Hematopoietic multipotent progenitor cell treated with erythropoietin and hydrocortisone succinate and interleukin-3 and kit ligand, for 6 days (in vitro differentiated cells): ENCODE results near the gene TRAPPC3.
"Not testable (repeated sequence)": the region's sequence is repeated elsewhere in the genome, so short reads cannot be mapped to it uniquely, and the experiment has no call there.

Experiments
- DNase-seq: peaks from one replicate; pipeline ENCODE4 v3.0.0-alpha.2; 2015

Gene TRAPPC3

DNA sequence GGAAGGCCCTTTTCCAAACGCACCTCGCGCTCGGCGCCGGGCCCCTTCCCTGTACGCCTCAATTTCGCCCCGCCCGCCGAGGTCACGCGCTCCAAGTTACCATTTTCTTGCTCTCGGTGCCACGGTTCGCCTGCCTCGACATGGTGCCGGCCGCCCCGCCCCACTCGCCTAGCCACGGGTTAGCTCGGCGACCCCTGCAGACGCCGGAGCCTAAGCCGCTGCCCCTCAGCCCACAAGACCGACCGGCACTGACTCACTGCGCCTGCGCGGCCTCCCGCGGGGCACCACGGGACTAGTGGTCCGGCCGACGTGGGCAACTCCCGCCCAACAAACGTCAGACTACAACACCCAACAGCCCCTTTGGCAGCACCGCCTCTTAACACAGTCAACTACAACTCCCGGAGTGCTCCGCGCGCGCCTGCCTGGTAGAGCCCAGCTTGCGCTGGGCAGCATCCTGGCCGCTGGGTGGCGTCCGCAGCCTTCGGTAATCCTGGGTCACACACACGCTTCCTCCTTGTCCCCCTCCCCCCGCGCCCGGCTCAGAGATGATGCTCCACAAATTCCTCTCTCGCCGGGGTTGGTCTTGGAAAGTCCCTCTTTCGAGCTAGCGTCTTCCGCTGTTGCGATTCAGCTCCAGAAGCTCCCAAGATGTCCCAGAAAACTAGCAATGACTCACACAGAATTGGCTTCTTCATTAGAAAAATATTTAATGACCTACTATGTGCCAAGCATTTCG lies at the start of gene TRAPPC3:
TRAPPC3 (minus strand) TSS at position 250 of the 736 bp plus-strand sequence; CDS start at position 142, 108 bp downstream.
- peak; percentile 100 for DNase-seq

DNA sequence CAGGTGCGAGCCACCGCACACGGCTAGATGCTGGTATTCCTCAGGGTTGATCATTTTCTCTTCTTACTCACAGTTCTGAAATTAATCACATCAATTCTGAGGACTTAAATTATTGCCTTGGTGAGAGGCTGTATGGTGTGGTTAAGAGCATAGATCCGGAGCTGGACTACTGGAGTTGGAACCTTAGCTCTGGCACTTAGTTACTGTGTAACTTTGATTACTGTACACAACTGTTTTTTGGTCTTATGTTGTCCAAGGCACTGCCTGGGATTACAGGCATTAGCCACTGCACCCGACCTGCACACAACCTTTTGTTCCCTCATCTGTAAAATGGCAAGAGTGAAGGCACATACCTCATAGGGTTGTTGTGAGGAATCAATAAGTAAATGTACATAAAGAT lies 49.4 kb upstream of the TRAPPC3 start:
- DNase-seq = no peak

DNA sequence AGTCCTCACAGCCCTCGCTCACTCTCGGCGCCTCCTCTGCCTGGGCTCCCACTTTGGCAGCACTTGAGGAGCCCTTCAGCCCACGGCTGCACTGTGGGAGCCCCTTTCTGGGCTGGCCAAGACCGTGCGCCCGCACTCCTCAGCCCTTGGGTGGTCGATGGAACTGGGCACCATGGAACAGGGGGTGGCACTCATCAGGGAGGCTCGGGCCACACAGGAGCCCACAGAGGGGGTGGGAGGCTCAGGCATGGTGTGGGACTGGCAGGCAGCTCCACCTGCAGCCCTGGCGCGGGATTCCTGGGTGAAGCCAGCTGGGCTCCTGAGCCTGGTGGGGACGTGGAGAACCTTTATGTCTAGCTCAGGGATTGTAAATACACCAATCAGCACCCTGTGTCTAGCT lies 47.5 kb upstream of the TRAPPC3 start:
- DNase-seq = not testable (repeated sequence)

DNA sequence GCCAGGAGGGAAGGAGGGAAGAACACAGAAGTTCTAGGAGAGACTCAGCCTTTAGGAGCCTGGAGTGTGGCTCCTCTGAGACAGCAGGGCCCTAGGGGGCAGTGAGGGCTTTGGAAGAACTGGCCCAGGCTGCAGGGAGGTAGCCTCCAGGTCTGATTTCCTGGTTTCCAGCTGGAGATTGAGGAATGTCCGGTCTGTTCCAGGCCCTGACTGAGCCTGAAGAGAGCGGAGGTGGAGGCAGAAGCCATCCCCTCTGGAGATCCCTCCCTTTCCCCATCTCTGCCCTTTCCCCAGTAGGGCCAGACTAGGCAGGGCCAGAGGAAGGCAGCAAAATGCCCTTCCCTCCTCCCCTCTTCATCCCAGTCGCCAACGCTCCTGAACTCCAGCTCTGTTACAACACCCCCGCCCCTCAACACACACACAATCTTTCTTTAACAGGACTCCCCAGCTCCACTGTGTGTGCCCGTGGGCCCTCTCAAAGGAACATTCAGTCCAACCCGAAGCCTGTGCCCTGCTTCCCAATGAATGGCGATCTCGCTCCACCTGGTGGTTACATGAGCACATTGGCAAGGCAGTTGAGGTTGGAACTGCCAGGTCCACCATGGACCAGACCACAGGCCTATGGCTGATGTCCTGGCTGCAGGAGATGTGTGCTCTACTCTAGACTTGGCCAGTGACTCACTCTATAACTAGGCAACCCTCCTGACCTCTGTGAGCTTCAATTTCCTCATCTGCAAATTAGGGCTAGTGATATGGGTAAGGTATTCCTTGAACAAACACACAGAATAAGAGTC lies 38.7 kb upstream of the TRAPPC3 start:
- DNase-seq = peak; percentile 96

DNA sequence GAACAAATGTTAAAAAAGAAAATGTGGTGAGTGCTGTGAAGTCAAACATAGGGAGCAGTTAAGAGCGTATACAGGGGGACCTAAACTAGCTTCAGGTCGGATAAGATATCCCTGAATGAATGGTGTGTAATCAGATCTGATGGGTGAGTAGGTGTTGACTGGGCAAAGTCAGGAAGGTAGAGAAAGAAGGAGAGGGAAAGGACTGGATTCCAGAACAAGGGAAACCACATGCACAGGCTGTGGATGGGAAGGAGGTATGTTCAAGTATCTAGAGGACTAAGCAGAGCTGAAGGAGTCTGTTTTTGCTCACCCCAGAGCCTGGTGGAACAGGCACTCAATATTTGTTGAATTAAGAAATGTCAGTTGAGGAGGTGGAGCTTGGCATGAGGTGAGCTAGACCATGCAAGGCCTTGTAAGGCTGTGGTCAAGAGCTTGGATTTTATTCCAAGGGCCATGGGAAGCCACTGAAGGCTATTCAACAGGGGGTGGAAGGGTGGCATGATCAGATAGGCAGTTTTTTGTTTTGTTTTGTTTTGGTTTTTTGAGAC lies 34.1 kb upstream of the TRAPPC3 start:
- DNase-seq = no peak

DNA sequence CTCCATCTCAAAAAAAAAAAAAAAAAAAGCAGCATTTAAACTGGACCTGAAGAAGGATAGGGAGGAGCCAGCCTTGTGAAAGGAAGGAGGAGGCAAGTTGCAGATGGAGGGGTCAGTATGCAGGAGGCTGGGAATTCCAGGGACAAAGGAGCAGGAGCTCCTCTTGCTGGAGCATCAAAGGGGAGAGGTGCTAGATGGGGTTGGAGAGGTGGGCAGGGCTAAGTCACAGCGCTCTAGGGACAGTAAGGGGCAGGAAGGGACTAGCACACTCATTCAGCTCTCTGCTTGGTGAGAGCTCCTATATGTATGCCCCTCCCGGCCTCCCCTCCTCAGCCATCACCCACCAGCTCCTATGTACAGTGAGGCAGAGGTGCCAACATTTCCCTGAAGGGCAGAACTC lies 33.4 kb upstream of the TRAPPC3 start:
- no peak for DNase-seq

DNA sequence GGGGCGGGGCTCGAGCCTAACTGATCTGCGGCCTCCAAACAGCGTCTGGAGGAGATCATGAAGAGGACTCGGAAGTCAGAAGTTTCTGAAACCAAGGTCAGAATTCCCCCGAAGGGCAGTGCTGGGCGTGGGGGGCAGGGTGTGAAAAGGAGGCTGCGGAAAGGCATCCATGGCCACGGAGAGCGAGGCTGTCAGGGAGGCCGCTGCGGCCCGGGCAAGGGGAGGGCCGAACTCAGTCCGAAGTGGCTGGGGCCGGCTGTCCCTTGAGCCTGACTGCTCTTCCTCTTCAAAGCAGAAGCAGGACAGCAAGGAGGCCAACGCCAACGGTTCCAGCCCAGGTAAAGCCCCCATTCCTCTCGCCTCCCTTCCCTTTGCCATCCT lies 29.9 kb upstream of the TRAPPC3 start:
- no peak for DNase-seq

DNA sequence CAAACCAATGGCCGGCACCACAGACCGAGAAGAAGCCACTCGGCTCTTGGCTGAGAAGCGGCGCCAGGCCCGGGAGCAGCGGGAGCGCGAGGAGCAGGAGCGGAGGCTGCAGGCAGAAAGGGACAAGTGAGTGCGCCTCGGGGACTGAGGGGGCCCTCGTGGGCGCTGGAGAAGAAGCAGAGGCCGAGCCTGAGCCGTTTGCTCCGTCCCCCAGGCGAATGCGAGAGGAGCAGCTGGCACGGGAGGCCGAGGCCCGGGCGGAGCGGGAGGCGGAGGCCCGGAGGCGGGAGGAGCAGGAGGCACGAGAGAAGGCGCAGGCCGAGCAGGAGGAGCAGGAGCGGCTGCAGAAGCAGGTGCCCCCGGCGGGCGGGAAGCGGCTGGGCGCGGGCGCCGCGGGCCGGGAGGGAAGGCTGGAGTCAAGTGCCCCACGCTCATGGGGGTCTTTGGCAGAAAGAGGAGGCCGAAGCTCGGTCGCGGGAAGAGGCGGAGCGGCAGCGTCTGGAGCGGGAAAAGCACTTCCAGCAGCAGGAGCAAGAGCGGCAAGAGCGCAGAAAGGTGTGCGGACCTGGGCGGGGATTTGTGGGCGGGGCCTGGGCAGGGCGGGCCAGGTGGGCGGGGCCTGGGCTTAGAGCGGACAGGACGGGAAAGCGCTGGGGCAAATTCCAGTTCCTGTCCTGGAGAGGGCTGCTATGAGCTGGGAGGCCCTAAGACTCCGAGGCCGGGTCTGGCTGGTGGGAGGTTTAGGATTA lies 29.4 kb upstream of the TRAPPC3 start:
- DNase-seq = no peak

DNA sequence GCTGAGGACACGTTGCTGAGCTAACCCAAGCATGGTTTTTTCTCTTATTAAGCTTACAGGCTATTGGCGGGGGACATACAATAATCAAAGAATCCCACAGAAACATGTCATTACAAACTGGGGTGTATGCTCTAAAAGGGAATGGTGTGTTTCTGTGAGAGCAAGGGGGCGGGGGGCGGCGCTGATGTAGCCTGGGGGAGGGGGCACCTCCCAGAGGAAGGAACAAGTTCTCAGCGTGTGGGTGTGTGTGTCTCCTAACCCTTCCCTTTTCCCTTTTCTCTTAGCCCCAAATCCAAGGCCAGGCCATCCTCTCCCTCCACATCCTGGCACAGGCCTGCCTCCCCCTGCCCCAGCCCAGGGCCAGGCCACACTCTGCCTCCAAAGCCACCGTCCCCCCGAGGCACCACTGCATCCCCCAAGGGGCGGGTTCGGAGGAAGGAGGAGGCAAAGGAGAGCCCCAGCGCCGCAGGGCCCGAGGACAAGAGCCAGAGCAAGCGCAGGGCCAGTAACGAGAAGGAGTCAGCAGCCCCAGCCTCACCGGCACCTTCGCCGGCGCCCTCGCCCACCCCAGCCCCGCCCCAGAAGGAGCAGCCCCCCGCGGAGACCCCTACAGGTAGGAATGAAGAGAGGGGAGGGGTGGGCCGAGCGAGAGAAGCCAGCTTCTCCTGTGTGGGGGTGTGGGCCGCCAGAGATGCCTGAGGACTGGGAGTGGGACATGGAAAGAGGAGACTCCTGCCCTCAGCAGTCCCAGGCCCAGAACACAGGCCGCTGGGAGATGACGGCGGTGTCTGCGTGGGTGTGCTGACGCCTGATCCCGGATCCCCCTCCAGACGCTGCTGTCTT lies 28.5 kb upstream of the TRAPPC3 start:
- no peak for DNase-seq

DNA sequence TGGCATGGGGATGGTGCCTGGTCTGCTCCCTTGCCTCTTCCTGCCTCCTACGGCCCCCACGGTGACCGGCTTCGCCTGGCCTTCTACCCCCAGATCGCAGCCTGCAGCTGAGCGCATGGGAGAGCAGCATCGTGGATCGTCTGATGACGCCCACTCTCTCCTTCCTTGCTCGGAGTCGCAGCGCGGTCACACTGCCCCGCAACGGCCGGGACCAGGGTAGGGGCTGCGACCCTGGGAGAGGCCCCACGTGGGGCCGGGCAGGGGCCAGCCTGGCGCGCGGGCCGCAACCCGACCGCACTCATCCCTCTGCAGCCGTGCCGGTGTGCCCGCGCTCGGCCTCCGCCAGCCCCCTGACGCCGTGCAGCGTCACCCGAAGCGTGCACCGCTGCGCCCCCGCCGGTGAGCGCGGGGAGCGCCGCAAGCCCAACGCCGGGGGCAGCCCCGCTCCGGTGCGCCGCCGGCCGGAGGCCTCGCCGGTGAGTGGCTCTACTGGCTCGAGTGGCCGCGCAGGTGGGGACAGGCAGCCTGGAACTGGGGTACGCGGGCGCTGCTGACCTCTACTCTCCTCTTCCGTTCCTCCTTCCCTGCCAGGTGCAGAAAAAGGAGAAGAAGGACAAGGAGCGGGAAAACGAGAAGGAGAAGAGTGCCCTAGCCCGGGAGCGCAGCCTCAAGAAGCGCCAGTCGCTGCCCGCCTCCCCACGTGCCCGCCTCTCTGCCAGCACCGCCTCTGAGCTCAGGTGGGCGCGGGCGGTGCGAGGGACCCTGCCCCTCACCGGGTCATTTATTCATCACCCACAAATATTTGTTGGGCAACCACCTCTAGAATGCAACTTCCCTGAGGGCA lies 27.0 kb upstream of the TRAPPC3 start:
- no peak for DNase-seq

DNA sequence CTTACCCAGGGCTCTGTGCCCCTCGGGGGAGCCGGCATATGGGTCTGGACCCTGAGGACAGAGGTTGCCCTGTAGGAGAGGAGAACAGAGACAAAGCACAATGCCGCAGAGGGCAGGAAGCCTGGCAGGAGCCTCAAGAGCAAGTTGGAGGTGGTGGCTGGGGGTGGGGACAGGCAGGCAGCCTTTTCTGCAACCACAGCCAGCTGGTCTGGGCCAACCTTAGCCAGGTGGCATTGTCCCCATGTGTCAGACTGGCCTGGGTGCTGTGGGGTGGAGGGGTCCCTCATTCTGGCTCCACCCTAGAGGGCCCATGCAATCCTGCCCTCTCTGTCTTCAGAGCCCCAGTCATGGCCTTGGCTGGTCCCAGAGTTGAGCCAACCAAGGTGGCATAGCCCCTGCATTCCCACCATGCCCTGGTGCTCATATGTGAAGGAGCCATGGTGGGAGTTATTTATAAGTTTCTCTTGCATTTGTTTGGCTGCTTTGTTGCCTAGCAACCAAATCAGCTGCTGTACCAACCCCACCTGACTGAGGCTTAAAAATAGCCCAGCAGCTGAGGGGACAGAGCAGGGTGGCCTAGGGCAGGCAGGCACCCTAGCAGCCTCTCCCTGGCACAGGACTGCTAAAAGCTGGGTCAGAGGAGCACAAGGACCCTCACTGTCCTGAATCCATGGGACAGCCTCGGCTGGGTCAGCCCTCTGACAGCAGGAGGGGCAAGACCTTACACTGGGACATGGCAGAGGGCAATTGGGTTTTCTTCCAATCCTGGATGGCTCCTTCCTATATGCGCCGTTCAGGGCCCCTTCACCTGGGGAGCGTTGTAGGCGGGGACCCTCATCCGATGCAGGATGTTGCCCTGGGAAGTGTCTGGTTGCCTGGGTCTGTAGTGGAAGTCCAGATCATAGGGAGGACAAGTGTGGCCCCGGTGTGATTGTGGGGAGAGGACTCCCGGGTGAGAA lies 26.1 kb upstream of the TRAPPC3 start:
- peak; percentile 37 for DNase-seq

DNA sequence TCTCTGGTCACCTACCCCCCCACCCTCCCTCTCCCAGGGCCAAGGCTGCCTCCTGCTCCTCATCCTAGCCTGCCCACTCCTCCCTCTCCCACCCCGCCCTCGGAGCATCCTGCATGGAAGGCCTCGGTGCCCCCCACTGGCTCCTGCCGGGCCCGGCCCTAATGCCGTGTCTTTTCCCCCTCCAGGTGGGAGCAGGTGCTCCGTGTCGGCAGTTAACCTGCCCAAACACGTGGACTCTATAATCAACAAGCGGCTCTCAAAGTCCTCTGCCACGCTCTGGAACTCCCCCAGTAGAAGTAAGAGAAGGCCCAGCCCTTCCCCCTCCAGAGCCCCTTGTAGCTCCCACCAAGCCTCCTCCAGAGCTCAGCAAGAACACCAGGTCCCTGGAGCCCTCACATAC lies 25.4 kb upstream of the TRAPPC3 start:
- no peak for DNase-seq

DNA sequence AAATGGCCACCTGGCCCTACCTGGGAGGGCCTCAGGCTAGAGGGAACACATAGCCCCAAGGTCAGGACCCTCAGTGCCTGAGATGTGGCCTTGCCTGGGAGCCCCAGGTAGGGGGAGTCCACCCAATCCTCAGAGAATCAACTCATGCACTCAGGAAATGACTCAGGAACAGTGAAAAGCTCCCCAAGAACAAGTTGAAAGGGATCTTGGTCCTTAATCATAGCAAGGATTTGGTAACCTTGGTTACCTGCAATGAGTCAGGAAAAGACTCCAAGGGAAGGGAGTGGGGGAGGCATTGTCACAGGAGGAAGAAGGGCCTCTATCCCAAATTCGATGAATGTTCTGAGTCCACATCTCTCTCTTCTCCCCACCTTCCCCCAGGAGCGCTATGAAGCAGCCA lies 23.7 kb upstream of the TRAPPC3 start:
- no peak for DNase-seq

DNA sequence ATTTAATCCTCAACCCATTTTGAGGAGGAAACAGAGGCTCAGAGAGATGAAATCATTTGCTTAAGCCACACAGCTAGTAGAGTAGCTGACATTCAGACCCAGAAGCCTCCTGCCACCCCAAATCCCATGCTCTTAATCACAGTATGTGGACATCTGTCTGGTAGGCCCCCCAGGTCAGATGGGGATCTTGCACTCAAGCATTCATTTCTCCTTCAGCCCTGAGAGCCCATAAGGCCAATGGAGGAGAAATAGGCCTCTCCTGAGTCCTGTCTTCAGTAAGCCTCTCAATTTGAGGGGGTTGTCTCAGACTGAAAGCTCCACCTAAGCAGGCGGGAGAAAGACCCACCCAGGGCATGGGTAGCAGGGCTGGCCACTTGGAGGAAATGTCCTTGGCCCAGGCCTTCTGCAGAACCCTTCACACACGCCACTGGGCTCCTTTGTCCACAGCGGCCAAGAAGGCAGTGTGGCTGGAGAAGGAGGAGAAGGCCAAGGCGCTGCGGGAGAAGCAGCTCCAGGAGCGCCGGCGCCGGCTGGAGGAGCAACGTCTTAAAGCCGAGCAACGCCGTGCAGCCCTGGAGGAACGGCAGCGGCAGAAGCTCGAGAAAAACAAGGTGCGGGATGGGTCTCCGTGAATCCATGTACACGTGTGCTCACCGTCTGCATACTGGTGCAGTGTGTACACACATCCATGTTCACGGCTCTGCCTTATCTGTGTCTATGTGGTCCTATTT lies 22.9 kb upstream of the TRAPPC3 start:
- DNase-seq = no peak

DNA sequence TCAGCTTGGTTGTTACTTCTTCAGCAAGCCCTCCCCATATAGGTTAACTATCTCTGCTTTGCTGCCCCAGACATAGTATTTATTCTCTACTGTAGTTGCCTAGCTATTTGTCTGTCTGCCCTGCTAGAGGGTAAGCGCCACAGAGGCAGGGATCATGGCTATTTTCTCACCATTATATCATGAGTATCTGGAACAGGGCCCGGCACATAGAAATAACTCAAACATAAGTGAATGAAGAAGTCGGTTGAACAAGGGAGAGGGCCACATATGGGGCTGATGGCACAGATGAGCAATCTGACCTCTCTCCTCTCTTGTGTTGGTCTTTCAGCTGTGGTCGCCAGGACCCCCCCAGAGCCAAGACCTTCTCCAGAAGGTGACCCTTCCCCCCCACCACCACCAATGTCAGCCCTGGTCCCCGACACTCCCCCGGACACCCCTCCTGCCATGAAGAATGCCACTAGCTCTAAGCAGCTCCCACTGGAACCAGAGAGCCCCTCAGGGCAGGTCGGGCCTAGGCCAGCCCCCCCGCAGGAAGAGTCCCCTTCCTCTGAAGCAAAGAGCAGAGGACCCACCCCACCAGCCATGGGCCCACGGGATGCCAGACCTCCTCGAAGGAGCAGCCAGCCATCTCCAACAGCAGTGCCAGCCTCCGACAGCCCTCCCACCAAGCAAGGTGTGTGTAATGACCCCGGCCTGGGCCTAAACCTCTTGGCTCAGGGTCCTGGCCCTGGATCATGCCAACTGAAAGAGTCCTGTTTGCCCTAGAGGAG lies 21.5 kb upstream of the TRAPPC3 start:
- no peak for DNase-seq

DNA sequence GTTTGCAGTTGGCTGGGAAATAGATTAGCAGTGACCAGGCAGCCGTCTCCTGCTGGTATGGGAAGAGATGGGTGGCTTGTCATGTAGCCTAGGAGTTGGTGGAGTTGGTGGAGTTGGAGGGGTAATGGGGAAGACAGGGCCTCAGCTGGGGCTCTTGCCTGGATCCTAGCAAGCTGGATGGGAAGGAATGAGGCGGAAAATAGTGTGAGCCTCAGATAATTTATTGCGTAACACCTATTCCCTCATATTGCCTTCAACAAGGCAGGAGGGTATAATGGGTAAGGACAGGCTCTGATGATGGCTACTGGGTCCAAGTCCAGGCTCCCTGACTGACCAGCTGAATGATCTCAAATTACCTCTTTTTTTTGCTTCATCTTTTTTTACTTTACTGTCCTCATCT lies 19.2 kb upstream of the TRAPPC3 start:
- DNase-seq = no peak

DNA sequence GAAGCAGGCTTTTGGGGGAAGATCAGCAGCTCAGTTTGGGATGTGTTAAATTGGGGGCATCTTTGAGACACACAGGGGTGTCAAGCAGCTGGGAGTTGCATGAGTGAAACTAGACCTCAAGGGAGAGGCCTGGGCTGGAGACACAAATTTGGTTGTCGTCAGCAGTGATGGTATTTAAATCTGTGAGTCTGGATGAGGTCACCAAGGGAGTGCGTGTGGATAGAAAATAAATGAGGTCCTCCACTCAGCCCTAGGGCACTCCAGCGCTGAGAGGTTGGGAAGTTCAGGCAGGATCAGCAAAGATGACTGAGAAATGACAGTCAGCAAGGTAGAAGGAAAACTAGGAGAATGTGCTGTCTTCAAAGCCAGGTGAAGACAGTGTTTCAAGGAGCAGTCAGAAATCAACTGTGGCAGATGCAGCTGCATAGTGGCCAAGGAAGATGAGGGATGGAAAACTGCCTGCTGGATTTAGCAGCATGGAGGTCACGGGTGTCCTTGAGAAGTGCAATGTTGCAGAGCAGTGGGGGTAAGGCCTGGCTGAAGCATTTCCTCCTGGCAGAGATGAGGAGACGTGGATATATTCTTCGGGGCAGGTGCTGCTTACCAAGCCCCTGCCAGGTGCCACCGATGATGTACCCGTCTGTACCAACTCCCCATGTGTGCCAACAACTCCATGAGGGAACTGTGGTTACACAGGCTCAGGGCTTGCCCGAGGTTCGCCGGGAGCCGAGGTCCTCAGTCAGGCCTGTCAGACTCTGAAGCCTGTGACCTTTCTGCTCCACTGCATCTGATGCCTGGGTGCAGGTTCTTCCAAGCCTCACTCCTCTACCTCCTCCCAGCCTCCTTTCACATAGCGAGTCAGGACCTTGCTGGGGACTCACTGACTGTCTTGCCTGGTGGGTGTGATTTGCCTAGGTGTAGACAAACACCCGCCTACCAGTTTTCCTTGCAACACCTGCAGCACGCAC lies 17.9 kb upstream of the TRAPPC3 start:
- no peak for DNase-seq
